Measurements from ENCODE around the gene TEX53. TPM values are rescaled to one million over a fixed set of nuclear protein-coding genes. Genes with fewer than 3 reads are reported as not detected.

Gene TEX53
- total RNA-seq, 1 experiment from 2014 or later = not detected

GRCh38 chr9:114641967-114642366, 15.6 kb downstream of the TEX53 start:
- Histone ChIP-seq H4K20me1 (ENCODE audit: insufficient read depth) (no peaks in the 10 kb centered on the region), H3K9me3 (ENCODE audit: control insufficient read depth in 1 of 2, insufficient read depth in 1 of 2, low read depth in 1 of 2, low read length in 2 of 2) (no peaks in the 10 kb centered on the region), H3K36me3 (ENCODE audit: control insufficient read depth in 1 of 2, insufficient read depth in 2 of 2, low read length in 2 of 2) (peaks cover 0 to 2% of the 10 kb centered on the region in 2 experiments; a peak in 2 of 4 replicates), H3K27ac (ENCODE audit: low read depth, low read length) (no peak overlapping the region), H3K4me3 (replicated peaks in 1 of 2; ENCODE audit: low read depth in 1 of 2, low read length in 2 of 2) (no peak overlapping the region), H3K9me2 (ENCODE audit: insufficient read depth) (no peaks in the 10 kb centered on the region), H3K27me3 (ENCODE audit: insufficient read depth, low read length) (no peaks in the 10 kb centered on the region), H3K4me2 (ENCODE audit: low read length) (no peak overlapping the region), H3K9ac (ENCODE audit: low read length) (no peak overlapping the region), H2AFZ (ENCODE audit: low read depth, low read length, poor library complexity, severe bottlenecking) (no peak overlapping the region), H3K79me2 (ENCODE audit: insufficient read depth, low read length) (no peaks in the 10 kb centered on the region), H3K4me1 (ENCODE audit: control insufficient read depth in 1 of 2, insufficient read depth in 2 of 2, low read length in 2 of 2) (no peaks in the 10 kb centered on the region)
- CTCF ChIA-PET = no interaction called here
- intact Hi-C loops (cut with micrococcal nuclease) = no loop called here
- no peak for TF ChIP-seq SRF (IDR thresholded peaks at IDR 0.05; ENCODE audit: low read depth)
- no peak for TF ChIP-seq MAX (IDR thresholded peaks at IDR 0.05)
- no peak for TF ChIP-seq ZNF274 (IDR thresholded peaks at IDR 0.05; ENCODE audit: low read depth, low read length)
- TF ChIP-seq JUND (IDR thresholded peaks at IDR 0.05) = no peak
- TF ChIP-seq REST (IDR thresholded peaks at IDR 0.05; ENCODE audit: low read depth) = no peak
- no peak for TF ChIP-seq POLR2AphosphoS5 (IDR thresholded peaks at IDR 0.05; ENCODE audit: low read depth, low read length)
- no peak for TF ChIP-seq ZFX (IDR thresholded peaks at IDR 0.05)
- TF ChIP-seq CBX3 (IDR thresholded peaks at IDR 0.05; ENCODE audit: low read depth) = no peak
- TF ChIP-seq EGR1 (IDR thresholded peaks at IDR 0.05; ENCODE audit: low read depth) = no peak
- TF ChIP-seq RAD21 (IDR thresholded peaks at IDR 0.05; ENCODE audit: low read depth) = no peak
- TF ChIP-seq EZH2phosphoT487 (IDR thresholded peaks at IDR 0.05; ENCODE audit: borderline replicate concordance) = no peak
- no peak for TF ChIP-seq CTCF (IDR thresholded peaks at IDR 0.05 in 2 of 3, conservative IDR thresholded peaks at IDR 0.05 in 1 of 3; ENCODE audit: borderline replicate concordance in 1 of 3, insufficient read depth in 1 of 3, low read depth in 2 of 3, low read length in 2 of 3)
- no peak for TF ChIP-seq SIN3A (IDR thresholded peaks at IDR 0.05; ENCODE audit: low read depth)
- TF ChIP-seq ZBTB33 (IDR thresholded peaks at IDR 0.05; ENCODE audit: extremely low read depth, insufficient replicate concordance, low read length) = no peak
- RAD21 ChIA-PET (ENCODE audit: low non-redundant PET in 1 of 2, low total read pairs in 2 of 2, uncharacterized antibody in 2 of 2, unreplicated experiment in 2 of 2) = no interaction called here
- POLR2A ChIA-PET = no interaction called here
- BruUV-seq (replicated peaks) = no TSS peak
- DNase-seq (ENCODE audit: low read depth, low spot score) (no peak), ATAC-seq (no peak)
